ENCODE results near the gene MAP3K13.

DNA sequence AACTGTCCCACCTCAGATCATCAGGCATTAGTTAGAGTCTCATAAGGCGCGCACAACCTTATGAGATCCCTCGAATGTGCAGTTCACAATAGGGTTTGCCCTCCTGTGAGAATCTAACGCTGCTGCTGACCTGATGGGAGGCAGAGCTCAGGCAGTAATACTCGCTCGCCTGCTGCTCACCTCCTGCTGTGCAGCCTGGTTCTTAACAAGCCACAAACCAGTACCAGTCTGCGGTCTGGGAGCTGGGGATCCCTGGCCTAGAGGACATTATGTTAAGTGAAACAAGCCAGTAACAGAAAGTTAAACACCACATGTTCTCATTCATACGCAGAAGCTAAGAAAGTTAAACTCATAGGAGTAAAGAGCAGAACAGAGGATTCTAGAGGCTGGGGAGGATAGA, 47.0 kb downstream of the MAP3K13 start:
- TF ChIP-seq CTCF (conservative IDR thresholded peaks at IDR 0.05 in 1 of 2, IDR thresholded peaks at IDR 0.05 in 1 of 2; ENCODE audit: low read depth in 1 of 2, low read length in 2 of 2) (no peak), EZH2 (IDR thresholded peaks at IDR 0.05; ENCODE audit: low read length, missing control alignments) (no peak)

All from fibroblast of lung (primary cell).